H1 (cell line): ENCODE results near the gene FCGR3B. TPM values are rescaled to one million over a fixed set of nuclear protein-coding genes. Genes with fewer than 3 reads are reported as not detected.
"Not testable (repeated sequence)": the region's sequence is repeated elsewhere in the genome, so short reads cannot be mapped to it uniquely, and the experiment has no call there.

Source experiments
- CTCF ChIA-PET: fragments of 300-600 bp; sonication (Branson Sonifier 250); formaldehyde crosslinking; loops from one replicate; lab custom pipeline; 2021; ENCODE audit not compliant: partially characterized antibody; lab: Charles Lee
- POLR2A ChIA-PET: fragments of 300-600 bp; sonication (Branson Sonifier 250); formaldehyde crosslinking; loops from one replicate; lab custom pipeline; 2021; ENCODE audit warnings: inconsistent platforms; ENCODE audit not compliant: partially characterized antibody; lab: Charles Lee
- DNase-seq, 2 experiments: peaks; one replicate each; pipeline versions ENCODE4 v3.0.0 to v3.0.0-alpha.2; 2010 to 2022; ENCODE audit warnings: low spot score in 2 of 2, low read depth in 1 of 2, mixed read lengths in 1 of 2
- FAIRE-seq: peaks from 2 replicates; lab custom pipeline; 2011; peaks lifted over from hg19 to GRCh38; lab: Jason Lieb, UNC
- H2AFZ ChIP-seq: 2 replicates; pipeline ENCODE4 v1.8.1; 2012; ENCODE audit warnings: low read length, inconsistent platforms
- H2AK5ac ChIP-seq: 2 replicates; pipeline ENCODE4 v1.6.1; 2013; ENCODE audit warnings: low read depth, low read length
- H2BK120ac ChIP-seq: replicated peaks from 2 replicates; pipeline ENCODE3; 2013; ENCODE audit warnings: low read depth, low read length, inconsistent platforms
- H2BK12ac ChIP-seq: 2 replicates; pipeline ENCODE4 v1.6.1; 2013; ENCODE audit warnings: low read depth, low read length
- H2BK15ac ChIP-seq: 2 replicates; pipeline ENCODE4 v1.6.1; 2013; ENCODE audit warnings: low read length
- H2BK20ac ChIP-seq: 2 replicates; pipeline ENCODE4 v1.6.1; 2013; ENCODE audit warnings: low read length
- H2BK5ac ChIP-seq: 2 replicates; pipeline ENCODE4 v1.6.1; 2013; ENCODE audit warnings: low read depth, low read length
- H3K14ac ChIP-seq: 2 replicates; pipeline ENCODE4 v1.6.1; 2013; ENCODE audit warnings: inconsistent platforms; ENCODE audit not compliant: insufficient read length
- H3K18ac ChIP-seq: 2 replicates; pipeline ENCODE4 v1.6.1; 2013; ENCODE audit warnings: low read length; ENCODE audit errors: extremely low read depth
- H3K23ac ChIP-seq: 2 replicates; pipeline ENCODE4 v1.6.1; 2013; ENCODE audit warnings: inconsistent platforms; ENCODE audit not compliant: insufficient read length
- H3K23me2 ChIP-seq: 2 replicates; pipeline ENCODE4 v1.6.1; 2013; ENCODE audit warnings: low read depth, low read length
- H3K27ac ChIP-seq: 2 replicates; pipeline ENCODE4 v1.6.1; 2011; ENCODE audit warnings: low read depth, low read length, inconsistent platforms
- H3K27me3 ChIP-seq, 4 experiments: replicated peaks in 1 of 4; 1 replicate in 1 of 4; 2 replicates in 3 of 4; pipeline versions ENCODE4 v1.6.1 to v1.8.1; 2011 to 2013; ENCODE audit warnings: low read length in 3 of 4, mild to moderate bottlenecking in 3 of 4, inconsistent platforms in 2 of 4, mixed read lengths in 2 of 4, moderate library complexity in 1 of 4; ENCODE audit not compliant: control insufficient read depth in 3 of 4, insufficient read depth in 3 of 4; ENCODE audit errors: extremely low read depth in 1 of 4
- H3K36me3 ChIP-seq, 4 experiments: 2 replicates each; pipeline versions ENCODE4 v1.6.1 to v1.8.1; 2011 to 2013; ENCODE audit warnings: mild to moderate bottlenecking in 4 of 4, low read length in 3 of 4, moderate library complexity in 2 of 4, control low read depth in 1 of 4, inconsistent platforms in 1 of 4; ENCODE audit not compliant: insufficient read depth in 4 of 4, control insufficient read depth in 2 of 4
- H3K4ac ChIP-seq: replicated peaks from 2 replicates; pipeline ENCODE3; 2013; ENCODE audit warnings: low read length, low read depth, mixed read lengths, inconsistent platforms; ENCODE audit not compliant: insufficient read length
- H3K4me1 ChIP-seq, 4 experiments: replicated peaks in 1 of 4; 1 replicate in 1 of 4; 2 replicates in 3 of 4; pipeline versions ENCODE4 v1.6.1 to v1.8.1; 2011 to 2013; ENCODE audit warnings: low read length in 3 of 4, inconsistent platforms in 2 of 4, mixed read lengths in 1 of 4; ENCODE audit not compliant: insufficient read depth in 4 of 4, control insufficient read depth in 3 of 4
- H3K4me2 ChIP-seq, 2 experiments: 2 replicates each; pipeline versions ENCODE4 v1.6.1 to v1.8.1; 2011 to 2013; ENCODE audit warnings: low read depth in 2 of 2, low read length in 2 of 2, control low read depth in 1 of 2, inconsistent platforms in 1 of 2, mild to moderate bottlenecking in 1 of 2; ENCODE audit not compliant: insufficient read depth in 1 of 2
- H3K4me3 ChIP-seq, 4 experiments: fragments of 200-600, 300-600 bp in 1 of 4; sonication (generic), shearing (Covaris generic), sonication (Bioruptor Twin) in 1 of 4; 2 replicates each; pipeline versions ENCODE4 v1.5.1 to v1.8.1; 2011 to 2016; ENCODE audit warnings: low read length in 4 of 4, low read depth in 3 of 4, control low read depth in 2 of 4, inconsistent platforms in 2 of 4, mild to moderate bottlenecking in 2 of 4, mixed read lengths in 1 of 4, moderate library complexity in 1 of 4; ENCODE audit not compliant: insufficient read depth in 2 of 4; ENCODE audit errors: extremely low read depth in 1 of 4
- H3K56ac ChIP-seq: replicated peaks from 2 replicates; pipeline ENCODE3; 2013; ENCODE audit warnings: low read depth, mild to moderate bottlenecking, mixed read lengths, low read length, inconsistent platforms; ENCODE audit not compliant: insufficient read length
- H3K79me1 ChIP-seq: 2 replicates; pipeline ENCODE4 v1.6.1; 2013; ENCODE audit warnings: low read depth, low read length, control low read depth
- H3K79me2 ChIP-seq, 2 experiments: 2 replicates each; pipeline versions ENCODE4 v1.6.1 to v1.8.1; 2012 to 2013; ENCODE audit warnings: low read length in 2 of 2, mild to moderate bottlenecking in 2 of 2, inconsistent platforms in 1 of 2; ENCODE audit not compliant: insufficient read depth in 2 of 2, control insufficient read depth in 1 of 2
- H3K9ac ChIP-seq, 4 experiments: replicated peaks in 1 of 4; 1 replicate in 1 of 4; 2 replicates in 3 of 4; pipeline versions ENCODE4 v1.6.1 to v1.8.1; 2011 to 2013; ENCODE audit warnings: low read depth in 3 of 4, low read length in 3 of 4, control low read depth in 2 of 4, mild to moderate bottlenecking in 2 of 4, moderate library complexity in 2 of 4, inconsistent platforms in 1 of 4; ENCODE audit errors: extremely low read depth in 1 of 4
- H3K9me3 ChIP-seq, 2 experiments: 2 replicates each; pipeline versions ENCODE4 v1.6.1 to v1.8.1; 2012 to 2013; ENCODE audit warnings: mild to moderate bottlenecking in 2 of 2, moderate library complexity in 2 of 2, control low read depth in 1 of 2, inconsistent platforms in 1 of 2, low read depth in 1 of 2, low read length in 1 of 2, mixed read lengths in 1 of 2; ENCODE audit not compliant: insufficient read depth in 2 of 2
- H4K20me1 ChIP-seq, 2 experiments: replicated peaks in 1 of 2; 2 replicates each; pipeline versions ENCODE3 to v1.8.1; 2011 to 2013; ENCODE audit warnings: inconsistent platforms in 2 of 2, low read length in 2 of 2, mild to moderate bottlenecking in 1 of 2; ENCODE audit not compliant: insufficient read depth in 2 of 2, control insufficient read depth in 1 of 2
- H4K5ac ChIP-seq: 2 replicates; pipeline ENCODE4 v1.6.1; 2013; ENCODE audit warnings: low read length, low read depth, mixed read lengths, inconsistent platforms; ENCODE audit not compliant: insufficient read length
- H4K8ac ChIP-seq: 2 replicates; pipeline ENCODE4 v1.8.0; 2013; ENCODE audit warnings: mild to moderate bottlenecking, moderate library complexity, low read length, inconsistent platforms; ENCODE audit not compliant: insufficient read depth; ENCODE audit errors: extremely low read depth
- H4K91ac ChIP-seq: replicated peaks from 2 replicates; pipeline ENCODE3; 2013; ENCODE audit warnings: low read length, mixed read lengths, inconsistent platforms; ENCODE audit not compliant: insufficient read length
- WGBS, 2 experiments: shearing (Covaris generic) in 1 of 2; methylation state at CpG; one replicate each; pipeline versions ENCODE4 v1.1.6 to v1.1.7; 2013 to 2015; ENCODE audit warnings: low lambda C conversion rate in 2 of 2, mixed read lengths in 2 of 2, inconsistent platforms in 1 of 2, low coverage in 1 of 2, missing lambda C conversion rate in 1 of 2; ENCODE audit not compliant: insufficient replicate concordance in 2 of 2, insufficient coverage in 1 of 2, insufficient read length in 1 of 2; ENCODE audit errors: extremely low coverage in 1 of 2, missing lambda C conversion rate in 1 of 2; 5-methylcytosine and 5-hydroxymethylcytosine counted together
- polyA plus RNA-seq, 7 experiments: library from polyadenylated mRNA; depleted of rRNA in 3 of 7; stranded (reverse) in 5 of 7; unstranded in 2 of 7; fragments of >200 nt in 5 of 7; fragments of 200-250 nt in 2 of 7; gene quantifications; 1 replicate in 5 of 7; 2 replicates in 1 of 7; 4 replicates in 1 of 7; pipeline versions ENCODE4 v1.2.1 to v1.2.3, GENCODE V29; 2011 to 2013; ENCODE audit warnings: missing spikeins in 2 of 7, mixed read lengths in 2 of 7
- total RNA-seq: library from RNA; stranded (reverse); fragmentation: NEBNext Ultra II Directional; extraction: Animal tissue kit (Norgen Biotek cat#: 25700); gene quantifications from 2 replicates; pipeline ENCODE4 v1.2.1, GENCODE V29; 2021

Gene FCGR3B
- total and polyA plus RNA-seq, 2 of the 8 experiments (the other 6 are each of a cell fraction or from before 2014, with no cell fraction given), result not detected

DNA sequence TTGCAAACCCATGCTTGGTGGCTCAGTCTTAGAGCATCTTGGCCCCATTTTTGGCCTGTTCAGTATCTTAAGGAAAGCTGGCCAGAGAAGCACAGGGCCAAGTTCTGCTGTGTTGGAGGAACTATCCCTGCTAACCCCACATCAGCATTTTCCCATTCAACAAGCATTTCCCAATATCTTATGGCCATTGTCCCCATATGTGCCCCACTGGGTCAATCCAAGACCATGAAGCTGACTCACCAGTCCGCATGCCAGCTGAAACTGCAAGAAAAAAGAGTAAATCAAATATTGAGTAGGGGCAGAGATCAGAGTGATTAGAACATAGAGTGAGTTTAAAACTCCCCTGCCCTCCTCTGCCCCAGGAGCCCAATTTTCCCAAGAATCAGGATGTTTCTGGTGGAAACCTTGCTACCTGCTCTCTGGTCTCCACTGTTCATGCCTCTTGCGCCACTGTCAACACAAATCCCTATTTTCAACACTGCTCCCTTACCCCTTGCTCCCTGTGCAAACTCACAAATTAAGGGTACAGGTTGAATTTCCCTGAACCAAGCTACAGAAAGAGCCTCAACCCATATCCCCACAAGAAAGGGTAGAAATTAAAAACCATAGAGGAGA lies 741 bp downstream of the FCGR3B start:
- H2BK12ac ChIP-seq, H3K27me3 ChIP-seq, H3K14ac ChIP-seq, H3K79me2 ChIP-seq, H3K27ac ChIP-seq, H2BK20ac ChIP-seq, H3K4me3 ChIP-seq, FAIRE-seq, H2AK5ac ChIP-seq, H3K4me2 ChIP-seq, H3K18ac ChIP-seq, H3K23ac ChIP-seq, H3K79me1 ChIP-seq, H3K36me3 ChIP-seq, H3K4ac ChIP-seq, CTCF ChIA-PET, H2BK5ac ChIP-seq, H3K56ac ChIP-seq, H4K5ac ChIP-seq, H4K20me1 ChIP-seq, H3K4me1 ChIP-seq, H2BK15ac ChIP-seq, H4K8ac ChIP-seq, DNase-seq, H4K91ac ChIP-seq, POLR2A ChIA-PET, H2AFZ ChIP-seq, H3K23me2 ChIP-seq, H3K9me3 ChIP-seq, H3K9ac ChIP-seq, H2BK120ac ChIP-seq: not testable (repeated sequence)
- WGBS, 2 experiments, result 88% methylated on average over 1 of the region's 2 CpGs; no CpG with 5 or more reads in 1 of the 2 experiments
